HCT116 (cell line): ENCODE measurements around the gene ADGRE1. TPM values are rescaled to one million over a fixed set of nuclear protein-coding genes. Genes with fewer than 3 reads are reported as not detected.

Experiments
- ATAC-seq: fragments of 200-7000 bp; cut with Tn5 transposase; 2 replicates; pipeline ENCODE4 v1.9.1; 2020; ENCODE audit warnings: mild to moderate bottlenecking, moderate library complexity
- BruUV-seq: library from RNA; stranded (reverse); fragments of 400-500 nt; replicated peaks from 2 replicates; lab custom pipeline; 2021; lab: Mats Ljungman, UMichigan
- CTCF ChIA-PET: fragments of 300-600 bp; sonication (Branson Sonifier 250); formaldehyde crosslinking; loops from one replicate; lab custom pipeline; 2021; ENCODE audit warnings: antibody characterized with exemption; lab: Charles Lee
- POLR2A ChIA-PET: fragments of 300-600, 350-600 bp; sonication (Branson Sonifier 250); formaldehyde crosslinking; loops from one replicate; lab custom pipeline; 2021; ENCODE audit warnings: antibody characterized with exemption; lab: Charles Lee
- RAD21 ChIA-PET, 2 experiments: fragments of 300-600 bp; sonication (Branson Sonifier 250); formaldehyde crosslinking; loops; one replicate each; lab custom pipeline; 2023; ENCODE audit warnings: low total read pairs in 2 of 2; ENCODE audit not compliant: uncharacterized antibody in 2 of 2, unreplicated experiment in 2 of 2, low non-redundant PET in 1 of 2; lab: Charles Lee
- DNase-seq: peaks from one replicate; pipeline ENCODE4 v3.0.0-alpha.2; 2010; ENCODE audit warnings: low read depth, low spot score
- H2AFZ ChIP-seq: fragments of 200-600 bp; shearing (Covaris generic), sonication (generic); 2 replicates; pipeline ENCODE4 v1.6.1; 2017; ENCODE audit warnings: low read depth, mixed run types, mixed read lengths, antibody characterized with exemption, low read length; ENCODE audit not compliant: poor library complexity, severe bottlenecking
- H3K27ac ChIP-seq: 2 replicates; pipeline ENCODE4 v1.5.1; 2012; ENCODE audit warnings: low read depth, low read length
- H3K27me3 ChIP-seq: fragments of 200-600 bp; sonication (generic); 2 replicates; pipeline ENCODE4 v1.6.1; 2016; ENCODE audit warnings: mixed run types, low read length, mixed read lengths; ENCODE audit not compliant: insufficient read depth
- H3K36me3 ChIP-seq, 2 experiments: fragments of 200-500 bp in 1 of 2; fragments of 200-600 bp in 1 of 2; sonication (Bioruptor generic) in 1 of 2; sonication (generic) in 1 of 2; 2 replicates each; pipeline versions ENCODE4 v1.5.1 to v1.6.1; 2014 to 2016; ENCODE audit warnings: low read length in 2 of 2, inconsistent platforms in 1 of 2, mixed read lengths in 1 of 2, mixed run types in 1 of 2; ENCODE audit not compliant: insufficient read depth in 2 of 2, control insufficient read depth in 1 of 2
- H3K4me1 ChIP-seq, 2 experiments: fragments of 200-600 bp in 1 of 2; sonication (generic) in 1 of 2; 2 replicates each; pipeline versions ENCODE4 v1.5.1 to v1.6.1; 2012 to 2017; ENCODE audit warnings: low read length in 2 of 2, inconsistent platforms in 1 of 2, mild to moderate bottlenecking in 1 of 2, mixed read lengths in 1 of 2, mixed run types in 1 of 2, moderate library complexity in 1 of 2; ENCODE audit not compliant: insufficient read depth in 2 of 2, control insufficient read depth in 1 of 2
- H3K4me2 ChIP-seq: fragments of 200-600 bp; sonication (generic); 2 replicates; pipeline ENCODE4 v1.6.1; 2017; ENCODE audit warnings: mixed run types, low read length, mixed read lengths
- H3K4me3 ChIP-seq, 2 experiments: fragments of 200-600 bp in 1 of 2; sonication (generic) in 1 of 2; replicated peaks in 1 of 2; 2 replicates each; pipeline ENCODE4 v1.5.1; 2011 to 2016; ENCODE audit warnings: low read length in 2 of 2, control low read depth in 1 of 2, low read depth in 1 of 2, mild to moderate bottlenecking in 1 of 2, mixed read lengths in 1 of 2, mixed run types in 1 of 2
- H3K79me2 ChIP-seq: fragments of 200-600 bp; sonication (generic); 2 replicates; pipeline ENCODE4 v1.6.1; 2017; ENCODE audit warnings: mild to moderate bottlenecking, mixed run types, low read length, moderate library complexity, mixed read lengths; ENCODE audit not compliant: insufficient read depth
- H3K9ac ChIP-seq: fragments of 200-600 bp; sonication (generic); 2 replicates; pipeline ENCODE4 v1.6.1; 2016; ENCODE audit warnings: low read length, mixed read lengths
- H3K9me2 ChIP-seq: fragments of 200-600 bp; sonication (generic), shearing (Covaris generic); 2 replicates; pipeline ENCODE4 v1.6.1; 2017; ENCODE audit warnings: mixed run types, mild to moderate bottlenecking, moderate library complexity; ENCODE audit not compliant: insufficient read depth
- H3K9me3 ChIP-seq, 2 experiments: fragments of 200-500 bp in 1 of 2; fragments of 200-600 bp in 1 of 2; sonication (Bioruptor generic) in 1 of 2; sonication (generic) in 1 of 2; 2 replicates each; pipeline ENCODE4 v1.6.1; 2014 to 2017; ENCODE audit warnings: low read length in 2 of 2, mixed read lengths in 2 of 2, inconsistent platforms in 1 of 2, low read depth in 1 of 2, mild to moderate bottlenecking in 1 of 2, mixed run types in 1 of 2, moderate library complexity in 1 of 2; ENCODE audit not compliant: control insufficient read depth in 1 of 2, insufficient read depth in 1 of 2
- H4K20me1 ChIP-seq: fragments of 200-600 bp; sonication (generic), shearing (Covaris generic); 2 replicates; pipeline ENCODE4 v1.6.1; 2017; ENCODE audit warnings: mixed run types, mild to moderate bottlenecking, moderate library complexity; ENCODE audit not compliant: insufficient read depth
- CEBPB ChIP-seq: IDR thresholded peaks from 2 replicates; pipeline ENCODE4 v1.6.1; 2012; ENCODE audit warnings: low read depth
- POLR2AphosphoS5 ChIP-seq: IDR thresholded peaks from 2 replicates; pipeline ENCODE4 v1.6.1; 2011; ENCODE audit warnings: mild to moderate bottlenecking, low read depth, low read length, moderate library complexity
- YY1 ChIP-seq: IDR thresholded peaks from 2 replicates; pipeline ENCODE4 v1.6.1; 2011; ENCODE audit warnings: low read length, low read depth, moderate library complexity, mild to moderate bottlenecking; ENCODE audit not compliant: insufficient replicate concordance; ENCODE audit errors: extremely low read depth
- intact Hi-C: fragments of 100-400 bp; cut with micrococcal nuclease; formaldehyde crosslinking; loops from 2 replicates; pipeline ENCODE4 v1.10.0; 2022
- total RNA-seq: library from RNA; stranded (reverse); gene quantifications from one replicate; pipeline ENCODE4 v1.2.1, GENCODE V29; 2021; ENCODE audit not compliant: unreplicated experiment
- TF ChIP-seq, protein P1 (sequence below): IDR thresholded peaks from 2 replicates; pipeline ENCODE4 v1.6.1; 2011; ENCODE audit warnings: mild to moderate bottlenecking, low read length, moderate library complexity; ENCODE audit not compliant: insufficient replicate concordance; ENCODE audit errors: extremely low read depth
- TF ChIP-seq, protein P2 (sequence below), 3 experiments: fragments of 200-600 bp in 1 of 3; sonication (generic) in 1 of 3; IDR thresholded peaks in 2 of 3; conservative IDR thresholded peaks in 1 of 3; 2 replicates each; pipeline ENCODE4 v1.5.1; 2012 to 2017; ENCODE audit warnings: low read depth in 2 of 3, low read length in 2 of 3, antibody characterized with exemption in 1 of 3, borderline replicate concordance in 1 of 3, control low read depth in 1 of 3, mild to moderate bottlenecking in 1 of 3, mixed read lengths in 1 of 3, mixed run types in 1 of 3, moderate library complexity in 1 of 3; ENCODE audit not compliant: insufficient read depth in 1 of 3

The ADGRE1 gene
- total RNA-seq, 1 experiment from 2014 or later = not detected

DNA sequence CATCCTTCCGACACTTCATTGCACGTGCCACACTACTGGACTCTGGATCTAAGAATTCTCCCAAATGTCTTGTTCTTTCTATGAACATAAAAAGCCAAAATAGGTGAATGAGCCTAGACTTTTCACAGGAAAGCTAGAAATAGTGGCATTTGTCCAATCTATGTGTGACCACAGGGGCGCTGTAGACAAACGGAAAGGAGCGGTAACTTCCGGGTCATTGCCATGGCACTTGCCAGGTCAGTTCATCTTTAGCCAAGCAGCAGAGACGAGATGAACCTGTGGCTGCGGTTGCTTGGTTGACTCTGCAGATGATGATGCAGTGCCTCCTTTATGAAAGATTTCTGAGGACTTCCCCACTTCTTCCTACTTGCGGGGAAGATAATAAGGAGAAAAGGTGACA is 65.6 kb downstream of the ADGRE1 start:
- TF ChIP-seq, protein P1, sequence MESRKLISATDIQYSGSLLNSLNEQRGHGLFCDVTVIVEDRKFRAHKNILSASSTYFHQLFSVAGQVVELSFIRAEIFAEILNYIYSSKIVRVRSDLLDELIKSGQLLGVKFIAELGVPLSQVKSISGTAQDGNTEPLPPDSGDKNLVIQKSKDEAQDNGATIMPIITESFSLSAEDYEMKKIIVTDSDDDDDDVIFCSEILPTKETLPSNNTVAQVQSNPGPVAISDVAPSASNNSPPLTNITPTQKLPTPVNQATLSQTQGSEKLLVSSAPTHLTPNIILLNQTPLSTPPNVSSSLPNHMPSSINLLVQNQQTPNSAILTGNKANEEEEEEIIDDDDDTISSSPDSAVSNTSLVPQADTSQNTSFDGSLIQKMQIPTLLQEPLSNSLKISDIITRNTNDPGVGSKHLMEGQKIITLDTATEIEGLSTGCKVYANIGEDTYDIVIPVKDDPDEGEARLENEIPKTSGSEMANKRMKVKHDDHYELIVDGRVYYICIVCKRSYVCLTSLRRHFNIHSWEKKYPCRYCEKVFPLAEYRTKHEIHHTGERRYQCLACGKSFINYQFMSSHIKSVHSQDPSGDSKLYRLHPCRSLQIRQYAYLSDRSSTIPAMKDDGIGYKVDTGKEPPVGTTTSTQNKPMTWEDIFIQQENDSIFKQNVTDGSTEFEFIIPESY = no peak
- TF ChIP-seq, protein P2, sequence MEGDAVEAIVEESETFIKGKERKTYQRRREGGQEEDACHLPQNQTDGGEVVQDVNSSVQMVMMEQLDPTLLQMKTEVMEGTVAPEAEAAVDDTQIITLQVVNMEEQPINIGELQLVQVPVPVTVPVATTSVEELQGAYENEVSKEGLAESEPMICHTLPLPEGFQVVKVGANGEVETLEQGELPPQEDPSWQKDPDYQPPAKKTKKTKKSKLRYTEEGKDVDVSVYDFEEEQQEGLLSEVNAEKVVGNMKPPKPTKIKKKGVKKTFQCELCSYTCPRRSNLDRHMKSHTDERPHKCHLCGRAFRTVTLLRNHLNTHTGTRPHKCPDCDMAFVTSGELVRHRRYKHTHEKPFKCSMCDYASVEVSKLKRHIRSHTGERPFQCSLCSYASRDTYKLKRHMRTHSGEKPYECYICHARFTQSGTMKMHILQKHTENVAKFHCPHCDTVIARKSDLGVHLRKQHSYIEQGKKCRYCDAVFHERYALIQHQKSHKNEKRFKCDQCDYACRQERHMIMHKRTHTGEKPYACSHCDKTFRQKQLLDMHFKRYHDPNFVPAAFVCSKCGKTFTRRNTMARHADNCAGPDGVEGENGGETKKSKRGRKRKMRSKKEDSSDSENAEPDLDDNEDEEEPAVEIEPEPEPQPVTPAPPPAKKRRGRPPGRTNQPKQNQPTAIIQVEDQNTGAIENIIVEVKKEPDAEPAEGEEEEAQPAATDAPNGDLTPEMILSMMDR (IDR thresholded peaks at IDR 0.05 in 2 of 3, conservative IDR thresholded peaks at IDR 0.05 in 1 of 3; ENCODE audit: borderline replicate concordance in 1 of 3, insufficient read depth in 1 of 3, low read depth in 2 of 3, low read length in 2 of 3) = 0 out of 6 replicates have a peak, but pooled peaks of 1 of the 3 experiments have one; percentile 11
- TF ChIP-seq POLR2AphosphoS5 = no peak
- no peak for TF ChIP-seq CEBPB
- no peak for TF ChIP-seq YY1
- no peaks in the 10 kb centered on the region for H4K20me1 ChIP-seq
- RAD21 ChIA-PET = no interaction called here
- H3K27ac ChIP-seq = no peak overlapping the region
- ATAC-seq (no peak), DNase-seq (no peak)
- H3K9ac ChIP-seq = no peak overlapping the region
- no peaks in the 10 kb centered on the region for H3K9me2 ChIP-seq
- BruUV-seq = no TSS peak
- no peaks in the 10 kb centered on the region for H3K9me3 ChIP-seq
- no peaks in the 10 kb centered on the region for H3K27me3 ChIP-seq
- H3K79me2 ChIP-seq = no peaks in the 10 kb centered on the region
- no peak overlapping the region for H3K4me3 ChIP-seq
- H2AFZ ChIP-seq = no peak overlapping the region
- no peak overlapping the region for H3K4me2 ChIP-seq
- H3K4me1 ChIP-seq = peaks cover 0 to 2% of the 10 kb centered on the region in 2 experiments; a peak in 2 of 4 replicates
- H3K36me3 ChIP-seq = no peaks in the 10 kb centered on the region
- CTCF ChIA-PET = interaction anchor here (0.8 to 1.7 kb wide), 2 partner anchors 11 to 13 kb away, joined by 3 to 13 read pairs; no protein-coding TSS in a partner anchor
- POLR2A ChIA-PET = interaction anchor here (1.0 kb wide), 1 partner anchor 11 kb away, joined by 3 read pairs; no protein-coding TSS in a partner anchor
- intact Hi-C loops = no loop called here
